Heart left ventricle (tissue), 13 donors: ENCODE data around the gene PCGF3.

ENCODE experiments used
- POLR2A ChIP-seq, 2 donors: fragments of 450-650 bp; IDR thresholded peaks; one replicate each; pipeline ENCODE4 v1.6.1; 2017; ENCODE audit warnings: antibody characterized with exemption in 2 of 2, mild to moderate bottlenecking in 2 of 2, moderate library complexity in 2 of 2
- TF ChIP-seq, protein P1 (sequence below), 12 donors: fragments of 200-600 bp; sonication (generic) in 4 of 12; IDR thresholded peaks; one replicate each; pipeline versions ENCODE4 v1.5.0 to v1.8.0; 2018 to 2022; ENCODE audit warnings: antibody characterized with exemption in 12 of 12, mild to moderate bottlenecking in 5 of 12
- donor health status: ischemic (EF 13 %, LVEDD 7.1; RV severe dilation, severe dysfunction).
- donor health status: DM: no; HTN: yes; CAD: no.
- donor health status: DM: no; HTN: no; CAD: no.
- donor health status: ischemic (EF 25% LVEDD 6.9; RV normal size, moderate dysfunction).
- donor health status: ischemic (EF 25% LVEDD 5.7; RV mildly dilated, moderate dysfunction).
- donor health status: ischemic (EF 35%, LVEDD 5.7; RV mildly dilated, moderate dysfunction).
- donor health status: nonischemic (EF 11% LVEDD 7.7; RV severe dilation, severe dysfunction).
- donor health status: DM: yes; HTN: yes; CAD: no.
- donor health status: PGD.
- donor health status: ischemic (EF 29% LVEDD 5.4; RV normal size, mild dysfunction).
- donor health status: nonischemic (EF 23%, LVEDD 6.1; RV moderate dilation, normal function).

DNA sequence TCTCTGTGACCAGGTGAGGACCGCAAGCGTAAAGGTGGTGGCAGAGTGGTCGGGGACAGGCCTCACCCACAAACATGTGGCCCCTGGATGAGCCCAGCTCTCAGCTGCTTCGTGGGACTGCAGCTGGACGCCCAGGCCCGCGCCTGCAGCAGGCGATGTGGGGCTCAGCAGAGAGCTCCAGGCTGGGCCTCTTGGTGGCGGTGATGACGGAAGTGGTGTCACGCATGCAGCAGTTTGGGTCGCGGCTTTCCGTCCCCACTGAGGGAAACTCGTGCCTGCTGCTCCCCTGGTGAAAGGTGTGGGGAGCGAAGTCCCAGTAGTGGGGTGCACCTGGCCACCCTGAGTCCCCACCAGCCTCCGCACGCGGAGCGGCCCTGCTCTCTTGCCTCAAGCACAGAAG, 26.9 kb downstream of the PCGF3 start:
- no peak for TF ChIP-seq POLR2A (IDR thresholded peaks at IDR 0.05)
- TF ChIP-seq, protein P1, sequence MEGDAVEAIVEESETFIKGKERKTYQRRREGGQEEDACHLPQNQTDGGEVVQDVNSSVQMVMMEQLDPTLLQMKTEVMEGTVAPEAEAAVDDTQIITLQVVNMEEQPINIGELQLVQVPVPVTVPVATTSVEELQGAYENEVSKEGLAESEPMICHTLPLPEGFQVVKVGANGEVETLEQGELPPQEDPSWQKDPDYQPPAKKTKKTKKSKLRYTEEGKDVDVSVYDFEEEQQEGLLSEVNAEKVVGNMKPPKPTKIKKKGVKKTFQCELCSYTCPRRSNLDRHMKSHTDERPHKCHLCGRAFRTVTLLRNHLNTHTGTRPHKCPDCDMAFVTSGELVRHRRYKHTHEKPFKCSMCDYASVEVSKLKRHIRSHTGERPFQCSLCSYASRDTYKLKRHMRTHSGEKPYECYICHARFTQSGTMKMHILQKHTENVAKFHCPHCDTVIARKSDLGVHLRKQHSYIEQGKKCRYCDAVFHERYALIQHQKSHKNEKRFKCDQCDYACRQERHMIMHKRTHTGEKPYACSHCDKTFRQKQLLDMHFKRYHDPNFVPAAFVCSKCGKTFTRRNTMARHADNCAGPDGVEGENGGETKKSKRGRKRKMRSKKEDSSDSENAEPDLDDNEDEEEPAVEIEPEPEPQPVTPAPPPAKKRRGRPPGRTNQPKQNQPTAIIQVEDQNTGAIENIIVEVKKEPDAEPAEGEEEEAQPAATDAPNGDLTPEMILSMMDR (IDR thresholded peaks at IDR 0.05), result no peak
